HepG2 (cell line): Measurements from ENCODE around the gene DLL3. TPM values are rescaled to one million over a fixed set of nuclear protein-coding genes. Genes with fewer than 3 reads are reported as not detected.

Experiments
- ATAC-seq: fragments of 200-7000 bp; cut with Tn5 transposase; 3 replicates; pipeline ENCODE4 v1.9.1; 2020; ENCODE audit warnings: mild to moderate bottlenecking, moderate library complexity
- BruUV-seq: library from RNA; stranded (reverse); fragments of 400-500 nt; replicated peaks from 2 replicates; lab custom pipeline; 2021; lab: Mats Ljungman, UMichigan
- CTCF ChIA-PET: fragments of 300-600 bp; formaldehyde crosslinking; extraction: SDS; loops from one replicate; lab custom pipeline; 2021; ENCODE audit warnings: low total read pairs, inconsistent platforms, low intra/inter-chr PET ratio; lab: Yijun Ruan, JAX
- POLR2A ChIA-PET: fragments of 350-600 bp; sonication (Branson Sonifier 250); formaldehyde crosslinking; loops from one replicate; lab custom pipeline; 2020; ENCODE audit warnings: antibody characterized with exemption, inconsistent platforms; lab: Yijun Ruan, JAX
- DNase-seq: peaks from one replicate; pipeline ENCODE4 v3.0.0-alpha.2; 2015; ENCODE audit warnings: low spot score
- FAIRE-seq: peaks from 3 replicates; lab custom pipeline; 2011; peaks lifted over from hg19 to GRCh38; lab: Jason Lieb, UNC
- H2AFZ ChIP-seq: one replicate; pipeline ENCODE4 v1.6.1; 2011; ENCODE audit warnings: low read length, inconsistent platforms
- H3K27ac ChIP-seq: fragments of 300-600 bp; 3 replicates; pipeline ENCODE4 v1.8.0; 2011; ENCODE audit warnings: mixed run types, mild to moderate bottlenecking, mixed read lengths, low read length, inconsistent platforms; ENCODE audit not compliant: insufficient read depth; ENCODE audit errors: extremely low read length
- H3K27me3 ChIP-seq, 2 experiments: fragments of 200-600 bp in 1 of 2; 2 replicates in 1 of 2; 3 replicates in 1 of 2; pipeline versions ENCODE4 v1.6.0 to v1.8.0; 2011; ENCODE audit warnings: low read length in 2 of 2, mild to moderate bottlenecking in 2 of 2, moderate library complexity in 2 of 2, inconsistent platforms in 1 of 2; ENCODE audit not compliant: insufficient read depth in 2 of 2, control insufficient read depth in 1 of 2
- H3K36me3 ChIP-seq, 2 experiments: fragments of 200-600 bp in 1 of 2; replicated peaks in 1 of 2; 2 replicates in 1 of 2; 3 replicates in 1 of 2; pipeline versions ENCODE4 v1.5.1 to v1.8.0; 2011; ENCODE audit warnings: low read length in 2 of 2, inconsistent platforms in 1 of 2; ENCODE audit not compliant: insufficient read depth in 2 of 2, control insufficient read depth in 1 of 2
- H3K4me1 ChIP-seq: 2 replicates; pipeline ENCODE4 v1.5.1; 2012; ENCODE audit warnings: low read length, inconsistent platforms; ENCODE audit not compliant: insufficient read depth
- H3K4me2 ChIP-seq: 2 replicates; pipeline ENCODE4 v1.6.0; 2011; ENCODE audit warnings: low read depth, low read length, inconsistent platforms
- H3K4me3 ChIP-seq, 3 experiments: fragments of 200-600 bp in 1 of 3; sonication (generic), shearing (Covaris generic) in 1 of 3; replicated peaks in 1 of 3; 2 replicates each; pipeline ENCODE4 v1.5.1; 2011 to 2016; ENCODE audit warnings: low read length in 3 of 3, inconsistent platforms in 2 of 3, low read depth in 2 of 3, mild to moderate bottlenecking in 2 of 3, control low read depth in 1 of 3, mixed read lengths in 1 of 3; ENCODE audit not compliant: insufficient read depth in 1 of 3
- H3K79me2 ChIP-seq: one replicate; pipeline ENCODE4 v1.6.1; 2011; ENCODE audit warnings: low read length, inconsistent platforms; ENCODE audit not compliant: insufficient read depth
- H3K9ac ChIP-seq: 2 replicates; pipeline ENCODE4 v1.6.0; 2011; ENCODE audit warnings: mild to moderate bottlenecking, low read depth, low read length, inconsistent platforms; ENCODE audit not compliant: insufficient read depth
- H3K9me3 ChIP-seq: 2 replicates; pipeline ENCODE4 v1.5.1; 2012; ENCODE audit warnings: mild to moderate bottlenecking, low read length
- H4K20me1 ChIP-seq: 2 replicates; pipeline ENCODE4 v1.6.0; 2011; ENCODE audit warnings: inconsistent platforms, mild to moderate bottlenecking, low read length, moderate library complexity; ENCODE audit not compliant: insufficient read depth
- CBFB ChIP-seq: sonication (generic); formaldehyde crosslinking; IDR thresholded peaks from 2 replicates; pipeline ENCODE4 v1.4.0; 2020; ENCODE audit warnings: missing genetic modification reagents
- DMTF1 ChIP-seq: sonication (generic); formaldehyde crosslinking; IDR thresholded peaks from 2 replicates; pipeline ENCODE4 v1.4.0; 2020; ENCODE audit warnings: mild to moderate bottlenecking, missing genetic modification reagents
- HIVEP1 ChIP-seq: sonication (generic); formaldehyde crosslinking; IDR thresholded peaks from 2 replicates; pipeline ENCODE4 v1.4.0; 2020; ENCODE audit warnings: mild to moderate bottlenecking, missing genetic modification reagents
- HNRNPL ChIP-seq: fragments of 200-400 bp; formaldehyde crosslinking; IDR thresholded peaks from 2 replicates; pipeline ENCODE4 v1.6.1; 2017; ENCODE audit warnings: mild to moderate bottlenecking, low read depth, low read length
- KAT7 ChIP-seq: IDR thresholded peaks from 2 replicates; pipeline ENCODE4 v1.6.1; 2018; ENCODE audit warnings: borderline replicate concordance, missing compliant biosample characterization
- KDM6A ChIP-seq: IDR thresholded peaks from 2 replicates; pipeline ENCODE4 v1.6.1; 2016; ENCODE audit warnings: low read depth
- NFKBIZ ChIP-seq: IDR thresholded peaks from 2 replicates; pipeline ENCODE4 v1.6.1; 2018; ENCODE audit warnings: missing genetic modification reagents, missing compliant biosample characterization
- TOPORS ChIP-seq: sonication (generic); formaldehyde crosslinking; IDR thresholded peaks from 2 replicates; pipeline ENCODE4 v1.8.0; 2023; ENCODE audit warnings: mild to moderate bottlenecking, missing genetic modification reagents
- ZBTB7A ChIP-seq: sonication (generic); formaldehyde crosslinking; IDR thresholded peaks from 2 replicates; pipeline ENCODE4 v1.8.0; 2022; ENCODE audit warnings: mild to moderate bottlenecking, missing genetic modification reagents
- ZNF652 ChIP-seq: IDR thresholded peaks from 2 replicates; pipeline ENCODE4 v1.6.1; 2016; ENCODE audit warnings: low read depth, borderline replicate concordance
- WGBS: methylation state at CpG from one replicate; pipeline ENCODE4 v1.1.6; 2017; ENCODE audit warnings: low lambda C conversion rate; 5-methylcytosine and 5-hydroxymethylcytosine counted together
- in situ Hi-C: cut with HindIII; loops from 2 replicates; pipeline ENCODE4 v1.10.0; 2017; ENCODE audit warnings: low pct_unique_long_range_greater_than_20kb; ENCODE audit not compliant: extremely low pct_ligation_motif_present
- intact Hi-C: fragments of 100-400 bp; cut with micrococcal nuclease; formaldehyde crosslinking; loops from one replicate; pipeline ENCODE4 v1.10.0; 2022; ENCODE audit not compliant: unreplicated experiment
- polyA plus RNA-seq, 8 experiments: library from polyadenylated mRNA; depleted of rRNA in 3 of 8; stranded (reverse) in 7 of 8; unstranded in 1 of 8; fragments of >200 nt; fragmentation: Illumina TruSeq in 4 of 8; extraction: Trizol in 4 of 8; gene quantifications; 2 replicates each; pipeline versions ENCODE4 v1.2.1 to v1.2.3, GENCODE V29; 2011 to 2016; ENCODE audit warnings: low read depth in 4 of 8, missing spikeins in 1 of 8, mixed read lengths in 1 of 8; ENCODE audit not compliant: insufficient read depth in 1 of 8
- total RNA-seq, 5 experiments: library from RNA; depleted of rRNA; stranded (reverse); fragments of >200 nt; fragmentation: Illumina TruSeq; extraction: Trizol; gene quantifications; 2 replicates each; pipeline ENCODE4 v1.2.3, GENCODE V29; 2016; ENCODE audit warnings: low read depth in 1 of 5

The DLL3 gene
- total and polyA plus RNA-seq, 2 of the 13 experiments (the other 11 are each of a cell fraction or from before 2014, with no cell fraction given), result 0.35 to 0.55 TPM

DNA sequence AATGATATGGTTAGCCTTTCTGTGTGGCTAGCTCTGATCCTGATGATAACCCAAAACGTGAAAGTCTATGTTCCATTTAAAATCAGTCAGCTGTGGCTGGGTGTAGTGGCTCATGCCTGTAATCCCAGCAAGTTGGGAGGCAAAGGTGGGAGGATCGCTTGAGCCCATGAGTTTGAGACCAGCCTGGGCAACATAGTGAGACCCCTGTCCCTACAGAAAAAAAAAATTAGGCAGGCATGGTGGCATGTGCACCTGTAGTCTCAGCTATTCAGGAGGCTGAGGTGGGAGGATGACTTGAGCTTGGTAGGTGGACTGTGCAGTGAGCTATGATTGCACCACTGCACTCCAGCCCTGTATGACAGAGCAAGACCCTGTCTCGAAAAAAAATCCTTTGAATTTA is 35.0 kb downstream of the DLL3 start:
- H4K20me1 ChIP-seq, result no peaks in the 10 kb centered on the region
- no peak overlapping the region for H3K9ac ChIP-seq
- WGBS, result 38% methylated on average over 3 of the region's 3 CpGs
- no peaks in the 10 kb centered on the region for H3K36me3 ChIP-seq
- ChIA-PET CTCF (no interaction called here), POLR2A (no interaction called here)
- TF ChIP-seq KDM6A (CRISPR knock-in tag) (no peak), DMTF1 (CRISPR knock-in tag) (no peak), HNRNPL (no peak), ZNF652 (no peak), HIVEP1 (no peak), NFKBIZ (CRISPR knock-in tag) (no peak), TOPORS (CRISPR knock-in tag) (no peak), KAT7 (CRISPR knock-in tag) (no peak), CBFB (CRISPR knock-in tag) (no peak), ZBTB7A (no peak)
- no peaks in the 10 kb centered on the region; a peak in 2 of 5 replicates for H3K27me3 ChIP-seq
- H3K9me3 ChIP-seq, result no peaks in the 10 kb centered on the region
- DNase-seq (no peak), ATAC-seq (no peak), FAIRE-seq (no peak)
- H3K4me2 ChIP-seq, result no peak overlapping the region; the same call in 1 of the 2 replicates
- BruUV-seq, result no TSS peak
- in situ Hi-C loops, result loop anchor here (5.0 kb wide), 1 partner anchor 36 kb away; the partner anchor contains the start of gene DLL3
- intact Hi-C loops, result loop anchor here (10.0 kb wide), 1 partner anchor 119 kb away; the partner anchor contains the start of gene PLEKHG2
- no peak overlapping the region for H3K27ac ChIP-seq
- no peak overlapping the region for H2AFZ ChIP-seq
- peaks cover 20% of the 10 kb centered on the region for H3K79me2 ChIP-seq
- H3K4me1 ChIP-seq, result peaks cover 26% of the 10 kb centered on the region
- no peak overlapping the region for H3K4me3 ChIP-seq
